Spinal cord (tissue), 10 donors: ENCODE results near the gene DVL1. TPM values are rescaled to one million over a fixed set of nuclear protein-coding genes. Genes with fewer than 3 reads are reported as not detected.

Experiments used
- DNase-seq, 6 donors: peaks; one replicate each; pipeline versions ENCODE4 v3.0.0 to v3.0.0-alpha.2; 2013 to 2015; ENCODE audit warnings: low spot score in 6 of 6, low read depth in 4 of 6
- H3K27ac ChIP-seq: one replicate; pipeline ENCODE4 v1.5.1; 2013; ENCODE audit warnings: low read depth, low read length, control low read depth
- H3K27me3 ChIP-seq: one replicate; pipeline ENCODE4 v1.6.1; 2013; ENCODE audit warnings: low read length; ENCODE audit not compliant: control insufficient read depth, insufficient read depth
- H3K36me3 ChIP-seq: one replicate; pipeline ENCODE4 v1.6.1; 2013; ENCODE audit warnings: low read length; ENCODE audit not compliant: control insufficient read depth, insufficient read depth
- H3K4me1 ChIP-seq: one replicate; pipeline ENCODE4 v1.6.1; 2013; ENCODE audit warnings: low read length; ENCODE audit not compliant: control insufficient read depth, insufficient read depth
- H3K4me3 ChIP-seq: one replicate; pipeline ENCODE4 v1.5.1; 2013; ENCODE audit warnings: low read depth, low read length, control low read depth
- H3K9me3 ChIP-seq: one replicate; pipeline ENCODE4 v1.6.1; 2013; ENCODE audit warnings: low read length; ENCODE audit not compliant: control insufficient read depth, insufficient read depth
- WGBS: methylation state at CpG from one replicate; pipeline ENCODE4 v1.1.5; 2013; ENCODE audit warnings: missing lambda C conversion rate; ENCODE audit not compliant: insufficient coverage; 5-methylcytosine and 5-hydroxymethylcytosine counted together
- polyA plus RNA-seq, 2 donors: library from polyadenylated mRNA; unstranded; fragments of 120-200 nt; gene quantifications; one replicate each; pipeline ENCODE4 v1.2.1, GENCODE V29; 2013; ENCODE audit not compliant: insufficient read length in 2 of 2
- total RNA-seq, 2 donors: library from RNA; depleted of rRNA in 1 of 2; stranded (reverse); fragments of 120-200 nt in 1 of 2; fragments of >200 nt in 1 of 2; gene quantifications; one replicate each; pipeline versions ENCODE4 v1.2.3 to v1.2.4, GENCODE V29; 2013 to 2014
- donor health status: healthy.

Gene DVL1
- total and polyA plus RNA-seq, 4 donors = 35.7 to 87.1 (median 75.7) TPM

DNA sequence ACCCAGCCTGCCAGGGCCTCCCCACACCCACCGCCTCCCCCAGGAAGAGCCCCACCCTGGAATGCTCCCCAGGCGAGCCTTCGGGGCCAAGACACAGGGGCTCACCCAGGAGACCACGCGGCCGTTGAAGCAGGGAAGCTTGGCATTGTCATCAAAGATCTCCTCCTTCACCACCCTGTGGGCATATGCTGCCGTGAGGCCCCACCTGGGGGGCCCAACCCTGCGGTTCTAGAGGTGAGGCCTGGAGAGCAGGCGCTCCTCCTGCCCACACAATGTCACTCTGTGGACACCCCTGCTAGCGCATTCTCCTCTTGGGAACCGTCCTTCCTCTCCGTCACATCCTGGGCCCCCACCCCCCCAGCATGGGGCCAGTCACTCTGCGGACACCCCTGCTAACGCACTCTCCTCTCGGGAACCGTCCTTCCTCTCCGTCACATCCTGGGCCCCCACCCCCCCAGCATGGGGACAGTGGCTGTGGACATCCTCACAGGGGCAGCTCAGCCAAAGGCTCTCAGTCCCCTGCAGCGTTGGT lies 6.6 kb downstream of the DVL1 start:
- no peaks in the 10 kb centered on the region for H3K9me3 ChIP-seq
- H3K4me3 ChIP-seq = no peak overlapping the region
- no peaks in the 10 kb centered on the region for H3K27me3 ChIP-seq
- H3K36me3 ChIP-seq = peaks cover 100% of the 10 kb centered on the region
- DNase-seq = no peak
- WGBS = 74% methylated on average over 12 of the region's 18 CpGs
- peaks cover 26% of the 10 kb centered on the region for H3K4me1 ChIP-seq
- no peak overlapping the region for H3K27ac ChIP-seq

DNA sequence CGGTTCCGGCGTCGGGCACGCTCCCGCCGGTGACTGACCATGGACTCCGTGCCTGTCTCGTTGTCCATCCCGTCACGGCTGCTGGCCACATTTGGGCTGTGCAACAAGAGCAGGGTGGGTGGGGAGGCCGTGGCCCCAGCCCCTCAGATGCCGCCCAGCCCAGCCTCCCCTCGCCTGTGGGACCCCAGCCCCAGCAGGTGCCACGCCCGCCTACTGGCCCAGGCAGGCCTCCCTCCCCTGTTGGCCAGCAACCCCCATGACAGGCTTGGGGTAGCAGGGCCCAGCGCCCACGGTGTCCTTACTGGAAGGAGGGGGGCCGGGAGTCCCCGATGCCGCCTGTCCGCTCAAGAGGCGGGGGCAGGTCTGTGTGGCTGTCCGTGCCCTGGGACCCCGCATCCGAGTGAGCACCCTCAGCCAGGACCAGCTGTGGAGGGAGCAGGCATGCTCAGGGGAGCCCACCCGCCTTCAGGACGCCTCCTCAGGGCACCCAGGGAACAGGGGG lies 7.1 kb downstream of the DVL1 start:
- Histone ChIP-seq H3K27ac (no peak overlapping the region), H3K4me3 (no peak overlapping the region), H3K27me3 (no peaks in the 10 kb centered on the region), H3K9me3 (no peaks in the 10 kb centered on the region), H3K4me1 (peaks cover 21% of the 10 kb centered on the region), H3K36me3 (peaks cover 100% of the 10 kb centered on the region)
- no peak for DNase-seq
- 96% methylated on average over 23 of the region's 28 CpGs for WGBS

DNA sequence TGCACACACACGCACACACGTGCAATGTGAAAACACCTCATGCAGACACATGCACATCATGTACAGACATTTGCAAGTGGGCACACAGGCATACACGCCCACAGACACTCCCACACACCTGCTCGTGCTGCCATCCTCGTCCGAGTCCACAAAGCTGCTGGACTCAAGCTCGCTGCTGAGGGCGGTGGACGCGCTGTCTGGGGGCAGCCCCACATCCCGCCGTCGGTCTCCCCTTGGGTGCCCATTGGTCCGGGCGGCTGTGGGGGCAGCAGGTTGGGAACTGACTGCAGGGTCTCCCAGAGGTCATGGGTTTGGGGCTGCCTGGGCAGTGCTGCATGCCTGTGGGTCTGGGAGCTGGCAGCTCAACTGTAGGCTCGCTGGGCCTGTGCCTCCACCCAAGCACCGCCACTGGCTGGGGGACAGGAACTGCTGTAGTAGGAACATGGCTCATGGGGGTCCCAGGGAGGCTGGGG lies 7.6 kb downstream of the DVL1 start:
- Histone ChIP-seq H3K36me3 (peaks cover 100% of the 10 kb centered on the region), H3K4me3 (no peak overlapping the region), H3K27ac (no peak overlapping the region), H3K27me3 (no peaks in the 10 kb centered on the region), H3K9me3 (no peaks in the 10 kb centered on the region), H3K4me1 (peaks cover 15% of the 10 kb centered on the region)
- WGBS = 95% methylated on average over 17 of the region's 17 CpGs
- no peak for DNase-seq

DNA sequence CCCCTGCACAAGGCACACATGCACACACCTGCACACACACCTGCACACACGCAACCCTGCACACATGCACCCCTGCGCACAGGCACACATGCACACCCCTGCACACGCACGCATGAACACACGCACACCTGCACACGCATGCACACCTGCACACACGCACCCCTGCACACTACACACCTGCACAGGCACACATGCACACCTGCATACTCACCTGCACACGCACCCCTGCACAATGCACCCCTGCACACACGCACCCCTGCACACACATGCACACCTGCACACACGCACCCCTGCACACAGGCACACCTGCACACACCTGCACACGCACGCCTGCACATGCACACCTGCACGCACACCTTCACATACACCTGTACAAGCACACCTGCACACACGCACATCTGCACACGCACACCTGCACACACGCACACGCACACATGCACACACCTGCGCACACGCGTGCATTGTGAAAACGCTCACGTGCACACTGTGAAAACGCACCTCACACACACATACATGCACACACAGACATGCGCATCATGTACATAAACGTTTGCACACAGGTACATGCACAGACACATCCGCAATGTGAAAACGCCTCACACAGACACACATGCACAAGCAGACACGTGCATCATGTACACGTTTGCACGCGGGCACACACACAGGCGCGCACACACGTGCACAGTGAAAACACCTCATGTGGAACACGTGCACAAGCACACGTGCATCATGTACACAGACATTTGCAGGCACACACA lies 8.2 kb downstream of the DVL1 start:
- no peaks in the 10 kb centered on the region for H3K9me3 ChIP-seq
- DNase-seq = no peak
- WGBS = 93% methylated on average over 36 of the region's 36 CpGs
- no peaks in the 10 kb centered on the region for H3K27me3 ChIP-seq
- H3K27ac ChIP-seq = no peak overlapping the region
- no peak overlapping the region for H3K4me3 ChIP-seq
- peaks cover 9% of the 10 kb centered on the region for H3K4me1 ChIP-seq
- H3K36me3 ChIP-seq = peaks cover 100% of the 10 kb centered on the region

DNA sequence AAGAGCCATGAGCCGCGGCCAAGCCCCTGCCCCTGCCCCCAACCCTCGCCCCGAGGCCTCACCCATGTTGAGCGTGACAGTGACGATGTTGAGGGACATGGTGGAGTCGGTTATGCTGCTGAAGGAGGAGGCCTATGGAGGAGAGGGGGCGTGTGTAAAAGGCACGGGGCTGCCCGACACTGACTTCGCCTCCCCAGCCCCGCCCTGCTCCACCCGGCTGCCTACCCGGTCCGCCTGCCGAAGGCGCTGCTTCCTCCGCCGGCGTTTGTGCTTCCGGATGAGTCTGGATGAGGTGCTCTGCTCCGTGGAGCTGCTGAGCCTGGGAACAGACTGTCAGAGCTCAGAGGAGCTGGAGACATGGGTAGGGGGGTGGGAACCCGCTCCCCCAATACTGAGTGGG lies 9.0 kb downstream of the DVL1 start:
- peaks cover 100% of the 10 kb centered on the region for H3K36me3 ChIP-seq
- no peaks in the 10 kb centered on the region for H3K27me3 ChIP-seq
- H3K4me1 ChIP-seq = peaks cover 1% of the 10 kb centered on the region
- 90% methylated on average over 23 of the region's 23 CpGs for WGBS
- H3K9me3 ChIP-seq = no peaks in the 10 kb centered on the region
- DNase-seq = no peak
- no peak overlapping the region for H3K27ac ChIP-seq
- no peak overlapping the region for H3K4me3 ChIP-seq

DNA sequence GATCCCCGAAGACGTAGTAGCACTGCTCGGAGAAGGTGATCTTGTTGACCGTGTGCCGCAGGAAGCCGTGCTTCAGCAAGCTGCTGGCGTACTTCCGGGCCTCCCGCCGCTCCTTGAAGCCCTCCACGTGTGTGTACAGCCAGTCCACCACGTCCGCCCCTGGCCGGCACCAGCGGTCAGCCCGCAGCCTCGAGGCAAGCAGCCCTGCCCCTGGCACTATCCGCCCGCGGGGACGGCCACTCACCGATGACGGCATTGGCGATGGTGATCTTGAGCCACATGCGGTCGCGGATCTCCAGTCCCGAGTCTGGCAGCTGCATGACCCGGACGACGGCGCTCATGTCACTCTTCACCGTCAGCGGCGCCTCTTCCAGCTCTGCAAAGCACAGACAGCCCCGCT lies 10.9 kb downstream of the DVL1 start:
- DNase-seq = no peak
- WGBS = 92% methylated on average over 36 of the region's 36 CpGs
- H3K4me1 ChIP-seq = no peaks in the 10 kb centered on the region
- peaks cover 100% of the 10 kb centered on the region for H3K36me3 ChIP-seq
- H3K27ac ChIP-seq = no peak overlapping the region
- no peaks in the 10 kb centered on the region for H3K9me3 ChIP-seq
- no peak overlapping the region for H3K4me3 ChIP-seq
- H3K27me3 ChIP-seq = no peaks in the 10 kb centered on the region

DNA sequence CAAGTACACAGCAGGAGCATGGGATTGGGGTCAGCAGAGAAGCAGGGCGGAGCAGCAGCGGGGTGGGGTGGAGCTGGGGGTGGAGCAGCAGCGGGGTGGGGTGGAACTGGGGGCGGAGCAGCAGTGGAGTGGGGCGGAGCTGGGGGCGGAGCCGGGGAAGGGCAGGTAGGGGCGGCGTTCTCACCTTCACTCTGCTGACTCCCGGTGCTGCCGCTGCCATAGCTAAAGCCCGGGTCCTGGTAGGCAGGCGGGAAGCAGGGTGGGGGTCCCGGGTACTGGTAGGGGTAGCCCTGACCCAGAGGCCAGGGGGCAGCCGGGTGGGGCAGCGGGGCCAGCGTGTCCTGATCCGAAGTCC lies 11.4 kb downstream of the DVL1 start:
- 84% methylated on average over 18 of the region's 18 CpGs for WGBS
- no peak for DNase-seq
- Histone ChIP-seq H3K4me1 (no peaks in the 10 kb centered on the region), H3K4me3 (no peak overlapping the region), H3K27me3 (no peaks in the 10 kb centered on the region), H3K9me3 (no peaks in the 10 kb centered on the region), H3K36me3 (peaks cover 100% of the 10 kb centered on the region), H3K27ac (no peak overlapping the region)

DNA sequence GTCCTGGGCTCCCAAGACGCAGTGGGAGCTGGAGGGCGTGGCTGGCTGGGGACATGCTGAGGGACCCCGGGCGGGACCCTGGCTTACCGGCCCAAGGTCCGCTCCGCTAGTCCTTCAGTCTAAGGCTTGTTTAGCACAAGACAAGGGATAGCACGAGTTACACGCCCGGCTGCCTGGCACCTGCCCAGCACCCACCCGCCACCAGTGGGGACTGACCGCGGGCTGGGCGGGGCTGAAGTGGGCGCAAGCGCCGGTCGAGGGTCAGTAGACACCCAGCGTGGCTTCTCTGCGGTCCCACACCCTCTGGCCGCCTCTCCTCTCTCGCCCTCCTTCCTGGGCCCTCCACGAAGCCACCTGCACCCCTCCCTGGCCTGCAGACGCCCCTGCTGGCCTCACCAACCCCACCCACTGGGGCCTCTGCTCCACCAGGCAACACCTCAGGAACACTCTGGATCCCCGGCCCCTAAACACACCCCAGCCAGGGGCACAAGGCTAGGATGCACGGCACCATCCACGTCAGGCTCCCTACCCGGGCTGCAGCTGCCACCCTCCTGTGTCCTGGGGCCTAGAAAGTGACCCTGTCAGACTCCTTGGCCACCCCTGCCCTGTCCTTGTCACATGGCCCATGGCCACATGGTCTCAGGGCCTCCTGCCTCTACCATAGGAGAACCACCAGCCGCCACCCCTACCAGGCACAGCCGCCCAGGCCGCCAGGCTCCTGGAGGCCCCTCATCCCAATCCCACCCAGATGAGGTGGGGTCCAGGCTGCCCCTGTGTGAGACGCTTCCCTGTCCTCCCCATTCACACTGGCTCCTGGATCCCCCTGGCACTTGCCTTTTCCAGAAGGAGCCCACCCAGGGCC lies 12.1 kb downstream of the DVL1 start:
- Histone ChIP-seq H3K4me1 (no peaks in the 10 kb centered on the region), H3K27ac (no peak overlapping the region), H3K9me3 (no peaks in the 10 kb centered on the region), H3K4me3 (no peak overlapping the region), H3K36me3 (peaks cover 100% of the 10 kb centered on the region), H3K27me3 (no peaks in the 10 kb centered on the region)
- no peak for DNase-seq
- WGBS = 95% methylated on average over 31 of the region's 32 CpGs

DNA sequence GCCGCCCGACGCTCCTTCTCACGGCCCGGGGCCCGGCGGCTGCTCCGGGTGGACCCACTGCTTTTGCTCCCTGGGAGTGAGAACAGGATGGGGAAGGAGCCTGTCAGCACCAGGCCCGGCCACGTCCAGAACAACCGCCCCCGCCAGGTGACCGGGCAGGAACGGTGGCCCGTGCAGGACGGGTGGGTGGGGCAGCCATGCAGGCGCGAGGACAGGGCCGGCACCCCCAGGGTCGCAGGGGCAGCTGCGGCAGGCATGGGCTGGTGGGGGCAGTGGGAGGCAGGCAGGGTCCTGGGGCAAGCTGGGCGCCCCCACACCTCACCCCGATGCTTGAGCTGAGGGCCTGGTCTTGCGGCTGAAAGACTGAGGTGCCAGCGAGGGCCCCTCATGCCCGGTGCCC lies 12.8 kb downstream of the DVL1 start:
- WGBS = 89% methylated on average over 25 of the region's 26 CpGs
- no peaks in the 10 kb centered on the region for H3K9me3 ChIP-seq
- peaks cover 94% of the 10 kb centered on the region for H3K36me3 ChIP-seq

More for the DNA sequence above, 12.8 kb downstream of the DVL1 start:
- no peak for DNase-seq
- Histone ChIP-seq H3K27ac (no peak overlapping the region), H3K4me1 (peaks cover 1% of the 10 kb centered on the region), H3K4me3 (no peak overlapping the region), H3K27me3 (no peaks in the 10 kb centered on the region)
